Mesenchymal stem cell (in vitro differentiated cells and primary cell): ENCODE data around the gene TOP1.
A peak's percentile ranks its signal among the peaks of the same experiment; 100 is the strongest.

Experiments used
- DNase-seq: peaks from one replicate; pipeline ENCODE4 v3.0.0-alpha.2; 2013
- H2AFZ ChIP-seq: one replicate; pipeline ENCODE4 v1.6.1; 2013; ENCODE audit warnings: low read depth, mild to moderate bottlenecking, control low read depth, inconsistent platforms, low read length, moderate library complexity
- H2AK5ac ChIP-seq: 2 replicates; pipeline ENCODE4 v1.6.1; 2013; ENCODE audit warnings: low read length, moderate library complexity, mild to moderate bottlenecking, inconsistent platforms; ENCODE audit not compliant: severe bottlenecking
- H2BK120ac ChIP-seq: one replicate; pipeline ENCODE4 v1.6.1; 2013; ENCODE audit warnings: low read depth, mild to moderate bottlenecking, inconsistent platforms, low read length, moderate library complexity
- H2BK12ac ChIP-seq, 2 experiments: one replicate each; pipeline ENCODE4 v1.6.1; 2013; ENCODE audit warnings: inconsistent platforms in 2 of 2, low read length in 2 of 2, mild to moderate bottlenecking in 2 of 2, moderate library complexity in 2 of 2, control low read depth in 1 of 2
- H2BK15ac ChIP-seq: one replicate; pipeline ENCODE4 v1.6.1; 2013; ENCODE audit warnings: mild to moderate bottlenecking, low read depth, inconsistent platforms; ENCODE audit not compliant: poor library complexity, severe bottlenecking
- H2BK5ac ChIP-seq: 2 replicates; pipeline ENCODE4 v1.6.1; 2013; ENCODE audit warnings: low read depth, mild to moderate bottlenecking, low read length, control low read depth, inconsistent platforms; ENCODE audit not compliant: poor library complexity, severe bottlenecking
- H3K14ac ChIP-seq, 2 experiments: one replicate each; pipeline ENCODE4 v1.6.1; 2013; ENCODE audit warnings: inconsistent platforms in 2 of 2, low read length in 2 of 2, control low read depth in 1 of 2, mild to moderate bottlenecking in 1 of 2, moderate library complexity in 1 of 2
- H3K18ac ChIP-seq, 2 experiments: one replicate each; pipeline ENCODE4 v1.6.1; 2013; ENCODE audit warnings: inconsistent platforms in 2 of 2, low read length in 2 of 2, control low read depth in 1 of 2, low read depth in 1 of 2, mild to moderate bottlenecking in 1 of 2
- H3K23ac ChIP-seq, 2 experiments: one replicate each; pipeline ENCODE4 v1.6.1; 2013; ENCODE audit warnings: inconsistent platforms in 2 of 2, low read length in 2 of 2, mild to moderate bottlenecking in 2 of 2, moderate library complexity in 2 of 2, control low read depth in 1 of 2
- H3K27ac ChIP-seq: 2 replicates; pipeline ENCODE4 v1.5.1; 2013; ENCODE audit warnings: mild to moderate bottlenecking, moderate library complexity, low read length, control low read depth, inconsistent platforms; ENCODE audit not compliant: poor library complexity, severe bottlenecking
- H3K27me3 ChIP-seq, 2 experiments: 2 replicates each; pipeline versions ENCODE4 v1.6.1 to v1.7.0; 2013; ENCODE audit warnings: low read length in 2 of 2, mild to moderate bottlenecking in 2 of 2, moderate library complexity in 2 of 2, control low read depth in 1 of 2, inconsistent platforms in 1 of 2; ENCODE audit not compliant: control insufficient read depth in 1 of 2, insufficient read depth in 1 of 2
- H3K36me3 ChIP-seq, 2 experiments: 2 replicates each; pipeline versions ENCODE4 v1.6.1 to v1.7.0; 2013; ENCODE audit warnings: low read length in 2 of 2, control low read depth in 1 of 2, inconsistent platforms in 1 of 2, low read depth in 1 of 2, mild to moderate bottlenecking in 1 of 2; ENCODE audit not compliant: insufficient read depth in 2 of 2, control insufficient read depth in 1 of 2
- H3K4ac ChIP-seq, 2 experiments: one replicate each; pipeline ENCODE4 v1.6.1; 2013; ENCODE audit warnings: inconsistent platforms in 2 of 2, low read length in 2 of 2, mild to moderate bottlenecking in 2 of 2, moderate library complexity in 2 of 2, control low read depth in 1 of 2, low read depth in 1 of 2
- H3K4me1 ChIP-seq: 2 replicates; pipeline ENCODE4 v1.6.1; 2013; ENCODE audit warnings: low read depth, low read length, control low read depth; ENCODE audit not compliant: control insufficient read depth, insufficient read depth
- H3K4me2 ChIP-seq: 2 replicates; pipeline ENCODE4 v1.6.1; 2013; ENCODE audit warnings: low read length, mild to moderate bottlenecking, inconsistent platforms; ENCODE audit not compliant: poor library complexity, severe bottlenecking
- H3K4me3 ChIP-seq, 2 experiments: 2 replicates each; pipeline versions ENCODE4 v1.5.1 to v1.7.0; 2013; ENCODE audit warnings: low read length in 2 of 2, mild to moderate bottlenecking in 2 of 2, control low read depth in 1 of 2, low read depth in 1 of 2; ENCODE audit not compliant: insufficient read depth in 1 of 2
- H3K79me1 ChIP-seq: replicated peaks from 2 replicates; pipeline ENCODE4 v1.6.1; 2013; ENCODE audit warnings: mild to moderate bottlenecking, control low read depth, low read length, inconsistent platforms; ENCODE audit not compliant: poor library complexity, severe bottlenecking
- H3K9ac ChIP-seq: 2 replicates; pipeline ENCODE4 v1.7.0; 2013; ENCODE audit warnings: mild to moderate bottlenecking, low read length, moderate library complexity
- H3K9me3 ChIP-seq: 2 replicates; pipeline ENCODE4 v1.7.0; 2013; ENCODE audit warnings: mild to moderate bottlenecking, low read length; ENCODE audit not compliant: control insufficient read depth
- H4K8ac ChIP-seq: one replicate; pipeline ENCODE4 v1.6.1; 2013; ENCODE audit warnings: inconsistent platforms, mild to moderate bottlenecking, low read length, moderate library complexity
- H4K91ac ChIP-seq: one replicate; pipeline ENCODE4 v1.6.1; 2013; ENCODE audit warnings: mild to moderate bottlenecking, low read length, inconsistent platforms
- WGBS: methylation state at CpG from one replicate; pipeline ENCODE4 v1.1.7; 2013; ENCODE audit warnings: mixed read lengths; 5-methylcytosine and 5-hydroxymethylcytosine counted together

Gene TOP1

GRCh38 chr20:41049451-41049850, 20.8 kb downstream of the TOP1 start:
- no peak for DNase-seq
- no peak overlapping the region for H3K27ac ChIP-seq
- peak overlapping the region in 1 of 2 experiments; percentile 54 for H2BK12ac ChIP-seq
- no peak overlapping the region for H2AFZ ChIP-seq
- no peak overlapping the region for H4K91ac ChIP-seq
- H3K4ac ChIP-seq: no peak overlapping the region
- no peaks in the 10 kb centered on the region for H3K36me3 ChIP-seq
- no peaks in the 10 kb centered on the region for H3K27me3 ChIP-seq
- H3K18ac ChIP-seq: no peak overlapping the region
- H3K9ac ChIP-seq: no peak overlapping the region
- H3K4me2 ChIP-seq: no peak overlapping the region
- no peak overlapping the region for H4K8ac ChIP-seq
- H2BK5ac ChIP-seq: no peak overlapping the region
- H3K9me3 ChIP-seq: no peaks in the 10 kb centered on the region
- H2BK15ac ChIP-seq: no peak overlapping the region
- WGBS: 62% methylated on average over 1 of the region's 3 CpGs
- no peak overlapping the region for H3K23ac ChIP-seq
- H2AK5ac ChIP-seq: no peak overlapping the region
- no peak overlapping the region for H3K4me3 ChIP-seq
- no peak overlapping the region for H3K14ac ChIP-seq
- H2BK120ac ChIP-seq: no peak overlapping the region
- peaks cover 10% of the 10 kb centered on the region for H3K4me1 ChIP-seq
- peaks cover 2% of the 10 kb centered on the region for H3K79me1 ChIP-seq

DNA sequence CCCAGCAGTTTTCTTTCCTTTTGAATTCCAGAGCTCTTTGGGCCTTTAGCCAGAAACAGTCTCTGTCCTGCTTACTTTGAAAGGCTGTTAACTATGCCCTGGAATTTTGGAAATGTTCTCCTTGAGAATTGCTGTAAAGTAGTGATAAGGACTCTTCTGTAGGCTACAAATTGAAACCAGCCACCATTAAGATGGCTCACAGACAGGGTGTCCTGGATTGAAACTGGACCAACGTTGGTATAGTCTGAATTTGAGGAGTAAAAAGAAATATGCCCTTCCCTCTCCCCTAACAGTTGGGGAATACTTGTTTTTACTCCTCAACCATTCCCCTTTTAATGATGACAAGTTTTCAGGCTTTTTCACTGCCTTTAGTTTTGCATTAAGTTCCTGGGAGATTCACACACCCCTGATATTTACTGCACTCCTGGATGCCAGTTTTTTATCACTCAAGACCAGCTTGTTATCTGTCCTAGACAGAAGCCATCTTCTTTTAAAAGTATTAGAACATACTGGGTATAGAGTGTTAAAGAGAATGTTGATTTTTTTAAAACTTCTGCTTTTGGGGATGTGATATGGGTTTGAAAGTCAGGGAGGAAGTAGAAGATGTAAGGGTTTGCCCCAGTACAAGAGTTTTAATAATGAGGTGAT, 21.9 kb downstream of the TOP1 start:
- H2BK12ac ChIP-seq: no peak overlapping the region
- peaks cover 7% of the 10 kb centered on the region for H3K4me1 ChIP-seq
- no peak overlapping the region for H4K91ac ChIP-seq
- no peak overlapping the region for H2BK15ac ChIP-seq
- no peak overlapping the region for H3K4me2 ChIP-seq
- H3K27me3 ChIP-seq: no peaks in the 10 kb centered on the region
- H3K4me3 ChIP-seq: peak overlapping the region in 1 of 2 experiments; percentile 11
- H3K4ac ChIP-seq: no peak overlapping the region
- H3K9ac ChIP-seq: no peak overlapping the region
- no peak overlapping the region for H3K27ac ChIP-seq
- H3K18ac ChIP-seq: no peak overlapping the region
- H3K23ac ChIP-seq: no peak overlapping the region
- H3K36me3 ChIP-seq: no peaks in the 10 kb centered on the region
- H3K79me1 ChIP-seq: peaks cover 2% of the 10 kb centered on the region
- H3K14ac ChIP-seq: no peak overlapping the region
- H2BK5ac ChIP-seq: no peak overlapping the region
- no peak overlapping the region for H2AK5ac ChIP-seq
- no peak overlapping the region for H4K8ac ChIP-seq
- WGBS: no CpG with 5 or more reads among the region's 1 CpG
- DNase-seq: peak; percentile 52
- H2AFZ ChIP-seq: no peak overlapping the region
- H3K9me3 ChIP-seq: no peaks in the 10 kb centered on the region
- no peak overlapping the region for H2BK120ac ChIP-seq

- Histone ChIP-seq H3K9me3 (no peaks in the 10 kb centered on the region), H2BK120ac (no peak overlapping the region), H3K4ac (no peak overlapping the region), H2BK12ac (peak overlapping the region in 1 of 2 experiments; percentile 54), H3K27me3 (no peaks in the 10 kb centered on the region), H2BK15ac (no peak overlapping the region), H3K79me1 (peaks cover 2% of the 10 kb centered on the region), H4K8ac (no peak overlapping the region), H3K4me2 (no peak overlapping the region), H3K9ac (no peak overlapping the region), H3K4me3 (no peak overlapping the region), H3K36me3 (no peaks in the 10 kb centered on the region), H3K27ac (no peak overlapping the region), H2AFZ (no peak overlapping the region), H4K91ac (no peak overlapping the region), H3K14ac (peak overlapping the region in 1 of 2 experiments; percentile 89), H3K4me1 (peaks cover 7% of the 10 kb centered on the region), H3K23ac (no peak overlapping the region), H3K18ac (no peak overlapping the region), H2BK5ac (no peak overlapping the region), H2AK5ac (no peak overlapping the region)
- DNase-seq: no peak
- WGBS: 93% methylated on average over 5 of the region's 5 CpGs
These were observed 22.6 kb downstream of the TOP1 start for GRCh38 chr20:41051009-41051825.

DNA sequence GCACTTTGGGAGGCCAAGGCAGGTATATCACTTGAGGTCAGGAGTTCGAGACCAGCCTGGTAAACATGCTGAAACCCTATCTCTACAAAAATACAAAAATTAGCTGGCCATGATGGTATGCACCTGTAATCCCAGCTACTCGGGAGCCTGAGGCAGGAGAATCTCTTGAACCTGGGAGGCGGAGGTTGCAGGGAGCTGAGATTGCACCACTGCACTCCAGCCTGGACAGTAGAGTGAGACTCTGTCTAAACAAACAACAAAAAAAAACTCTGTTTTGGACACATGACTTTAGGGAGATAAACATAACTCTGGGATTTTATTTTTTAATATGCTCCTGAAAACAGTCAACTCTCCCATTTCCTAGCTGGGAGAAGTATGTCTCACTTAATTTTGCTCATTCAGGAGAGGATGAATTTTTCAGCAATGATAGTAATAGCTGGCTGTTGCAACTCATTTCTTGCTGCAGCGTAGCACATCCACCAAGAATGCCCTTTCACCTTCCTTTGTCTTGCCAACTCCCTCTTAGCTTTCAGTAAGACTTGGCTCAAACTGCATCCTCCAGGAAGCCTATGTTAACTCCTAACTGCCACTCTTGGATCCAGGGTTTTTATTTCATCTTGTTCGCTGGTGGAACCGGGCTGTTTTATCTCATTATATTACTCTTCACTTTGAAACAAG, 24.3 kb downstream of the TOP1 start:
- H3K14ac ChIP-seq: no peak overlapping the region
- H3K4me2 ChIP-seq: no peak overlapping the region
- no peak overlapping the region for H2AFZ ChIP-seq
- H3K36me3 ChIP-seq: no peaks in the 10 kb centered on the region
- no peak overlapping the region for H3K27ac ChIP-seq
- no peak overlapping the region for H2BK12ac ChIP-seq
- H2BK120ac ChIP-seq: no peak overlapping the region
- peaks cover 7% of the 10 kb centered on the region for H3K4me1 ChIP-seq
- peak overlapping the region in 1 of 2 experiments; percentile 32 for H3K4me3 ChIP-seq
- H3K27me3 ChIP-seq: no peaks in the 10 kb centered on the region
- H3K18ac ChIP-seq: peak overlapping the region in 1 of 2 experiments; percentile 62
- H3K9ac ChIP-seq: peak overlapping the region; percentile 54
- no peak overlapping the region for H2AK5ac ChIP-seq
- peaks cover 2% of the 10 kb centered on the region for H3K79me1 ChIP-seq
- H4K91ac ChIP-seq: no peak overlapping the region
- DNase-seq: peak; percentile 46
- H4K8ac ChIP-seq: no peak overlapping the region
- H2BK5ac ChIP-seq: no peak overlapping the region
- no peaks in the 10 kb centered on the region for H3K9me3 ChIP-seq
- H2BK15ac ChIP-seq: no peak overlapping the region
- WGBS: 89% methylated on average over 6 of the region's 6 CpGs
- H3K4ac ChIP-seq: no peak overlapping the region
- no peak overlapping the region for H3K23ac ChIP-seq
